ENCODE results near the gene MYLK3. TPM values are rescaled to one million over a fixed set of nuclear protein-coding genes. Genes with fewer than 3 reads are reported as not detected.
A peak's percentile ranks its signal among the peaks of the same experiment; 100 is the strongest.

MYLK3 gene
- total RNA-seq, 1 experiment from 2014 or later = 0.26 TPM

DNA sequence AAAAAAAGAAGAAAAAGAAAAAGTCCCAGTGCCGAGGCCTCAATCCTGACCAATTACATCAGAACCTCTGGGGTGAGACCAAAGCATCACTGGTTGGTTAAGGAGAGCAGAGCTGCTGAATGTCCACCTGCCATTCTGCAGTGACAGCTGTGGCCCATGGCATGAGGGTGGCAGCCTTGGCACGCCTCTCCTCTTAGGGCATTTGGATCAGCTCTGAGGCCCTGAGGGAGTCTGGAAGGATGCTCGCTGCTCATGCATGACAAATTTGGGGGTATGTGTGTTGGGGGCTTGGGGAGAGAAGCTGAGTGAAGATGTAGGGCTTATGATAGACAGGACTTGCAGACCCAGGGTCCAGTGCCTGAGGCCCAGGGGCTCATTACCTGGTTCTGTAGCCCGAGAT, 26.3 kb downstream of the MYLK3 start:
- peak in 1 of 2 experiments; percentile 29 for DNase-seq
- H3K9me3 ChIP-seq (replicated peaks) = no peaks in the 10 kb centered on the region; the same call in 1 of the 2 replicates
- H3K27me3 ChIP-seq = no peaks in the 10 kb centered on the region
- H3K4me3 ChIP-seq = no peak overlapping the region
- no peaks in the 10 kb centered on the region for H3K4me1 ChIP-seq
- H3K36me3 ChIP-seq = no peaks in the 10 kb centered on the region
- no peak overlapping the region for H3K27ac ChIP-seq

DNA sequence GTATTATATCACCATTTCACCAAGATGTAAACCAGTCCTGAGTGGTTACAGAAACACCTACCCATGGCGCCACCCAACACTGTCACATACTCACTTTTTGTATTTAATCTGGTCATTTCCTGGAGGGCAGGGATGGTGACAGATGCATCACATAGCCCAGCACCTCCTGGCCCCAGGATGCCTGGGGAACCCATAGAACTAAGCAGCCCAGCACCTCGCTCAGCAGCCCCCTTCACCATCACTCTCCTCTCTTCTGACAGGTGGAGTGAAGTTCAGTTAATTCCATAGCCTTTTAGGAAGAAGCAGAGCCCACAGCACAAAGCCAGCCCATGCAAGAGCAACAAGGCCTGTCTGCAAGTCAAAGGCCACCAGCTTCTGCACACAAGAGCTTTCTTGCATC, 27.5 kb downstream of the MYLK3 start:
- Histone ChIP-seq H3K9me3 (replicated peaks) (no peaks in the 10 kb centered on the region; the same call in 1 of the 2 replicates), H3K27me3 (no peaks in the 10 kb centered on the region), H3K4me1 (no peaks in the 10 kb centered on the region), H3K36me3 (no peaks in the 10 kb centered on the region), H3K27ac (no peak overlapping the region), H3K4me3 (no peak overlapping the region)
- DNase-seq = no peak

DNA sequence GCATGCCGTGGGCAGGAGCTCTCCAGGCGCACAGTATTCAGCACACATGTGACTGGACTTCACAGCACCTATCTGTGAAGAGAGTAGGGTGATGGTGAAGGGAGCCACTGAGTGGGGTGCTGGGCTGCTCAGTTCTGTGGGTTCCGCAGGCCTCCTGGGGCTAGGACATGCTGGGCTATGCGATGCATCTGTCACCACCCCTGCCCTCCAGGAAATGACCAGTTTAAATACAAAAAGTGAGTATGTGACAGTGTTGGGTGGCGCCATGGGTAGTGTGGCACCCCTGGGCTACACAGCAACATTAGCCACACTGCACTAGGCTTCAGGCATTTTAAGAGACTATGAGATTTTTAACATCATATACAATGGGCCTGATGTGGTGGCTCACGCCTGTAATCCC, 28.6 kb downstream of the MYLK3 start:
- no peaks in the 10 kb centered on the region for H3K9me3 ChIP-seq (replicated peaks)
- no peak overlapping the region for H3K27ac ChIP-seq
- H3K36me3 ChIP-seq = no peaks in the 10 kb centered on the region
- no peaks in the 10 kb centered on the region for H3K27me3 ChIP-seq
- H3K4me3 ChIP-seq = no peak overlapping the region
- DNase-seq = no peak
- no peaks in the 10 kb centered on the region for H3K4me1 ChIP-seq

DNA sequence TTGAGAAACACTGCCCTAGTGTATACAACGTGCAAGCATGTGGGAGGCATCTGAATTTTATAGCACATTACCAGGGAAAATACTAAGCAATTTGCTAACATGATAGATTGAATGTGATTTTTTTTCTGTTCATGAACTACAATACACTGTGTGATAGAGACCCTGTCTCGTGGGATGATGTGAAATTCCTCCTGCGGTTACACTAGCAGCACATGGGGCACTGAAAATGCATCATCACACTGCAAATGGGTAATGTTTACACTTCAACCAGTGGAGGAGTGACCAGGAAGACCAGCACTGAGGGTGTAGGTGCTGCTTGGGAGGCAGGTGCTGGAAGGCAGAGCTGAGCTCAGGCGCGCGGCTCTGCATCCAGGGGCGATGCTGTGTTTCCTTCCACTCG, 29.9 kb downstream of the MYLK3 start:
- Histone ChIP-seq H3K4me1 (no peaks in the 10 kb centered on the region), H3K4me3 (no peak overlapping the region), H3K27me3 (no peaks in the 10 kb centered on the region), H3K36me3 (no peaks in the 10 kb centered on the region), H3K9me3 (replicated peaks) (no peaks in the 10 kb centered on the region), H3K27ac (no peak overlapping the region)
- DNase-seq = no peak

DNA sequence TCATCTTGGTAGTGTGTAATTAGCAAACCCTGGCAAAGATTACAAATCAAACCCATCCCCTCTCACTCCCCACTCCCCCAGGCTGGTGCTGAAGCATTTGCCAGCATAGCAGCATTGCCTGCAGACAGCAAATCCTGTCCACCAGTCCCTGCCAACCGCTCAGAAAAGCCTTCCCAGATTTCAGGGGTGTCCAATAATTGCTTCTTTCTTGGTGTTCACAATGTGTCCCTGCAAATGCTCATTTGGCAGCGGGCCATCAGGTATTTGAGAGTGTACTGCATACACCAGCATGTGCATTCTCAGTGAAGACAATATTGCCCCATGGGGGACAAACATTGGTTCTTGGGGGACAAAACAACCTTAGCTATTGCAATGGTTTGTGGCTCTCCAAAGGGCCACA, 30.5 kb downstream of the MYLK3 start:
- no peak overlapping the region for H3K4me3 ChIP-seq
- no peaks in the 10 kb centered on the region for H3K27me3 ChIP-seq
- no peaks in the 10 kb centered on the region for H3K36me3 ChIP-seq
- no peaks in the 10 kb centered on the region for H3K9me3 ChIP-seq (replicated peaks)
- DNase-seq = no peak
- H3K4me1 ChIP-seq = no peaks in the 10 kb centered on the region
- no peak overlapping the region for H3K27ac ChIP-seq

DNA sequence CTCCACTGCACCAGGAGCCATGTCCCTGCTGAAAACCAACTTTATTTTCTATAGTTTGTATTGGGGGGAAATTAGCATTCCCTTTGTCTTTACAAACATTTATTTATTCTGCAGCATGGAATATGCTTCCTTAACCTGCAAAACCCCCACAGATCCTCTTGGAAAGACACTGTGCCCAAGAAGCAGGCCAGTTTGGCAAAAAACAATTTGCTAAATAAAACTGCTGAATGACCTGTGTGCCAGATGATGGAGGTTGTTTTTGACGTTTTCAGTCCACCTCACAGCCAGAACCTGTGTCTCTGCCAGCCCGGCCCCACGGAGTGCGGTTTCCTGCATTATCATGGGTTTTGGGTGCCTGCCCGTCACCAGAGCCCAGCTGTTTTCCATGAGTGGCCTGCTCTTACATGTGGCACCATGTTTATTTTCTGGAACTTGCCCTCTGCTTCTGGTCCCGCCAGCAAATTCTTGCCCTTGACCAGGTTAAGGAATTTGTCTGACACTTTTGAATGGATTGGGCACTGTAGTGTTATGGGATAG, 32.3 kb downstream of the MYLK3 start:
- H3K36me3 ChIP-seq = no peaks in the 10 kb centered on the region
- no peaks in the 10 kb centered on the region for H3K9me3 ChIP-seq (replicated peaks)
- H3K27me3 ChIP-seq = no peaks in the 10 kb centered on the region
- H3K4me1 ChIP-seq = no peaks in the 10 kb centered on the region
- H3K4me3 ChIP-seq = no peak overlapping the region
- no peak for DNase-seq
- H3K27ac ChIP-seq = no peak overlapping the region

DNA sequence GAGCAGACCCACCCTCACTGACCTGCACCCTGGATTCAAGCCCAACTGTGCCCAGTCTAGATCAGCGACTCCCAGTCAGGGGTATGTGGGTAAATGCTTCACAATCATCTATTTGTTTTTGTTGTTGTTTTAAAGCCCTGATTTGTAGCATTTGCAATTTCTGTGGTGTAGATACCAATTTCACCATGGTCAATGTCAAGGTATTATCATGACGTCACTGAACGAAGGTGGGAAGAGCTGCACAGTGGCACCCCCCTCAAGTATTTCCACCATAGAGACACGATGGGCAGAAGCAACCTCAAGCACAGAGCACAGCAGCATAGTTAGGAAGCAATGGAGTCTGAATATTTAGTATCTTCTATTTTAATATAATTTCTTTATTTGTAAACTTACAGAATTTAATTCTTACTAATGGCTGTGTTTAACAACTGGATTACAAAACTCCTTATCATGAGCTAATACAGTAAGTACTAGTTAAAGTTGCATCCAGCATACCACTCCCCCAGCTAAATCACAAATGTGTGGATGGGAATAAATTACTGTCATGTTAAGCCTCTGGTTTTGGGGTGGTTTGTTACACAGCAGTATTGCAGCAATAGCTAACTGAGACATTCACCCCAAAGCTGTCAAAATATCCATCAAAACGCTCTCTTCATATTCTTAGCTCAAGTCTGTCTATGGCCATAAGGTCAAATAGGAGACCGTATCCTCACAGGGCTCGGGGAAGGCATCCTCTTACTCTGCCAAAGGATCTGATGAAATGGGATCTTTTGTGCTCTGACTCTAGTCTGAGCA, 33.1 kb downstream of the MYLK3 start:
- no peak overlapping the region for H3K4me3 ChIP-seq

DNA sequence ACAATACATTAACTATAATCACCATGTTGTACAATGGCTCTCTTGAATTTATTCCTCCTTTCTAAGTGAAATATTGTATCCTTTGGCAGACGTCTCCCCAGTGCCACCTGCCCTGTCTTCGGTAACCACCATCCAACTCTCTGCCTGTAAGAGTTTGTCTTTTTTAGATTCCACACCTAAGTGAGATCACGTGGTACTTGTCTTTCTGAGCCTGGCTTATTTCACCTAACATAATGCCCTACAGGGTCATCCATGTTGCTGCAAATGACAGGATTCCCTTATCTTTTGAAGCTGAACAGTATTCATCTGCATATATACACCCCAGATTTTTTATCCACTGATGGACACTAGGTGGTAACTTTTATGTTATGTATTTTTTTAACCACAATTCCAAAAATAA, 34.5 kb downstream of the MYLK3 start:
- no peak overlapping the region for H3K27ac ChIP-seq
- H3K4me1 ChIP-seq = no peaks in the 10 kb centered on the region
- H3K4me3 ChIP-seq = no peak overlapping the region
- no peaks in the 10 kb centered on the region for H3K36me3 ChIP-seq
- no peak for DNase-seq
- no peaks in the 10 kb centered on the region for H3K9me3 ChIP-seq (replicated peaks)
- no peaks in the 10 kb centered on the region for H3K27me3 ChIP-seq

More for the DNA sequence above, 33.1 kb downstream of the MYLK3 start:
- H3K36me3 ChIP-seq = no peaks in the 10 kb centered on the region
- no peak for DNase-seq
- H3K4me1 ChIP-seq = no peaks in the 10 kb centered on the region
- H3K27ac ChIP-seq = no peak overlapping the region
- H3K27me3 ChIP-seq = no peaks in the 10 kb centered on the region
- no peaks in the 10 kb centered on the region for H3K9me3 ChIP-seq (replicated peaks)

DNA sequence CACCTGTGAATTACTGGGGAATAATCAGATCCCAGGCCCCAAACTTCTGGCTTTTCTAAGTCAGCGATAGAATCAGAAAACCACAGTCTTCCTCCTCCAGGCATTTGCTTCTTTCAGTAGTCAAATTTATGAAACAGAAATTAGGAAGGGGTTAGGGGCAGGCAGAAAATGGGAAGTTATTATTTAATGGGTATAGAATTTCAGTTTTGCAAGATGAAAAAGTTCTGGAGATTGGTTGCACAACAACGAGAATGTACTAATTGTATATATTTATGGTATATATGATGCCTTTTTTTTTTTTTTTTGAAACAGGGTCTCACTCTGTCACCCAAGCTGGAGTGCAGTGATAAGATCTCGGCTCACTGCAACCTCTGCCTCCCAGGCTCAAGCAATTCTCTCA, 35.2 kb downstream of the MYLK3 start:
- DNase-seq = no peak
- no peaks in the 10 kb centered on the region for H3K27me3 ChIP-seq
- H3K27ac ChIP-seq = no peak overlapping the region
- H3K4me3 ChIP-seq = no peak overlapping the region
- H3K36me3 ChIP-seq = no peaks in the 10 kb centered on the region
- H3K9me3 ChIP-seq (replicated peaks) = no peaks in the 10 kb centered on the region
- no peaks in the 10 kb centered on the region for H3K4me1 ChIP-seq

DNA sequence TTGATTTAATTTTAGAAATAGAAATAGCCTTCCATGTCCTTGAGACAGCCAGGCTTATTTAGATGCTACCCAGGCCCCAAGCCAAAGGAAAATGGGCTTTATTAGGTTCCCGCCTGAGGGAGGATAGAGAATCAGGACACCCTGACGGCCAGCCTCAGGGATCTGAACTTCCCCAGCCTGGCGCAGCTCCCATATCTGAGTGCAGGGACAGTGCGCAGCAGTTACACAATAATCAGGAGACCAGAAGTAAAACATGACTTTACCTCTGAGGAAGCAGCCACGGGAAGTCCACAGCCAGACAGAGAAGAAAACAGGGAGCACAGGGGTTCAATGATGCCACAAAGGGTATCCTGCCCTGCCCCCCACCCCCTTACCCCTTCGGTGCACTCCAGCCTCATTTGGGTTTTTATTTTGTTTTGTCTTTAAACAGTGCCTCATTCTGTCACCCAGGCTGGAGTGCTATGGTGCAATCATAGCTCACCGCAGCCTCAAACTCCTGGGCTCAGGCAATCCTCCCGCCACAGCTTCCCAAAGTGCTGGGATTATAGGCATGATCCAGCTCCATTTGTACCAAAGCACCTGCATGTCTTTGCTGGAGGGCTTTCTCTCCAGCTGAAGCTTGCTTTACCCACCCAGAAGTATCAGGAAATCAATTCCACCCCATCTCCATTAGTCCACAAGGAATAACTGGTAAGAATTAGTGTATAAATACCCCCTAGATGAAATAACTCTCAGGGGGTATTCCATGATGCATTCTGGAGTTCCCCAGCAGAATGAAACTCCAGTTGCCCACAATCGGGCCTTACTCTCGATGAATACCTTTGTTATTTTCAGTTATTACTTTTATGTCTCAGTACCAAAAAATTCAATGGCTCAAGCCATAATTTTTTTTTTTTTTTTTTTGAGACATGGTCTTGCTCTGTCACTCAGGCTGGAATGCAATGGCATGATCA, 36.8 kb downstream of the MYLK3 start:
- no peak for DNase-seq
- no peak overlapping the region for H3K27ac ChIP-seq
- H3K4me1 ChIP-seq = no peaks in the 10 kb centered on the region
- no peaks in the 10 kb centered on the region for H3K9me3 ChIP-seq (replicated peaks)
- H3K27me3 ChIP-seq = no peaks in the 10 kb centered on the region
- no peaks in the 10 kb centered on the region for H3K36me3 ChIP-seq
- H3K4me3 ChIP-seq = no peak overlapping the region

DNA sequence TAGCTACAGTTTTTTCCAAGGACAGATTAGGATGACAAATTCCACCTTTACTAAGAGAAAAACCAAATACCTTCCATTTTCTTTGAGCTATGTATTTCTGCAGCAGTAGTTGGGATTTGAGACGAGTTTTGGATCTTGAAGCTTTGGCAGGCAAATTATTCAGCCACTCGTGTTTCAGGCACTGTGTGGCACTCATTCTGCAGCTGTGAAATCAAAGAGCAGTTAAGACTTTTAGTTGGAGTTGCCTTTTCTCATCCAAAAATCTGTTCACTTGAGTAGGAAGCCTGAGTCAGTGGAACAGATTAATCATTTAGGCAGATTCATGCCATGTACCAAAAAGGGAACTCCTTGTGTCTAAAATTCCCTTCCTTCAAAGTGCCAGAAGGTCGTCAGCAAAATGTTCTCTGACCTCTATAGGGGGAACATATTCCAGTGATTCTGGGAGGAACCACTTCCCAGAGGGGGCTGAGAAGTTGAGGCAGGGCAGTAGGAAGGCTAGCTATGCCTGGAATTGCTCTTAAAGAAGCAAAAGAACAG, 38.6 kb downstream of the MYLK3 start:
- Histone ChIP-seq H3K9me3 (replicated peaks) (no peaks in the 10 kb centered on the region), H3K4me3 (no peak overlapping the region), H3K27ac (no peak overlapping the region), H3K4me1 (no peaks in the 10 kb centered on the region), H3K27me3 (no peaks in the 10 kb centered on the region), H3K36me3 (no peaks in the 10 kb centered on the region)
- DNase-seq = no peak

DNA sequence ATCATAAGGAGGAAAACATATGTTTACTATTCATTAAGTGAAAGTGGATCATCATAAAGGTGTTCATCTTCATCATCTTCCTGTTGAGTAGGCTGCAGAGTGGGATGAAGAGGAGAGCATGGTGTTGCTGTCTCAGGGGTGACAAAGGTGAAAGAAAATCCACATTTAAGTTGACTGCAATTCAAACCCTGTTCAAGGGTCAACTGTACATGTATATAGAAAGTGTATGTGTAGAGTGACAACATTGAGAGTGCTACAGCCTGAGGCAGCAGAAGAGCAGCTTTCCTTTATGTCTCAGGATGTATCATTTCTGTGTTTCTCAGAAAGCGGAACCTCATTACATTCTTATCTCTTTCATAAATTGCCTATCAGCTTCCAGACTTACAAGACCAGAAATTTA, 41.5 kb downstream of the MYLK3 start:
- H3K36me3 ChIP-seq = peaks cover 7% of the 10 kb centered on the region; the same call in 1 of the 2 replicates
- no peak for DNase-seq
- H3K27ac ChIP-seq = no peak overlapping the region
- H3K4me1 ChIP-seq = no peaks in the 10 kb centered on the region
- no peak overlapping the region for H3K4me3 ChIP-seq
- H3K9me3 ChIP-seq (replicated peaks) = no peaks in the 10 kb centered on the region
- H3K27me3 ChIP-seq = no peaks in the 10 kb centered on the region

DNA sequence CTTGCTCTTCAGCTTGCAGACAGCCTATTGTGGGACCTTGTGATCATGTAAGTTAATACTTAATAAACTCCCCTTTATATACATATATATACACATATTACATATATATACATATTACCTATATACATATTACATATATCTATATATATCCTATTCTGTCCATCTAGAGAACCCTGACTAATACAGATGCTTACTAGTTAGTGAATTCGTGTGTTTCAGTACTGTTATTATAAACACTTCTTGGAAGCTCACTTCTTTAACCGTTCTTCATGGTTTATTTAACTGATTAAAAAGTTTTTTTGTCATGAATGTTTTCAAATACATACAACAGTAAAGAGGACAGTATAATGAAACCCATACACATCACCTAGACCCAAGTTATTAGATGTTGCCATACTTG, 46.1 kb downstream of the MYLK3 start:
- H3K4me1 ChIP-seq = no peaks in the 10 kb centered on the region
- no peaks in the 10 kb centered on the region for H3K9me3 ChIP-seq (replicated peaks)
- peaks cover 37% of the 10 kb centered on the region for H3K36me3 ChIP-seq
- H3K27ac ChIP-seq = no peak overlapping the region
- no peaks in the 10 kb centered on the region for H3K27me3 ChIP-seq
- H3K4me3 ChIP-seq = no peak overlapping the region
- no peak for DNase-seq

DNA sequence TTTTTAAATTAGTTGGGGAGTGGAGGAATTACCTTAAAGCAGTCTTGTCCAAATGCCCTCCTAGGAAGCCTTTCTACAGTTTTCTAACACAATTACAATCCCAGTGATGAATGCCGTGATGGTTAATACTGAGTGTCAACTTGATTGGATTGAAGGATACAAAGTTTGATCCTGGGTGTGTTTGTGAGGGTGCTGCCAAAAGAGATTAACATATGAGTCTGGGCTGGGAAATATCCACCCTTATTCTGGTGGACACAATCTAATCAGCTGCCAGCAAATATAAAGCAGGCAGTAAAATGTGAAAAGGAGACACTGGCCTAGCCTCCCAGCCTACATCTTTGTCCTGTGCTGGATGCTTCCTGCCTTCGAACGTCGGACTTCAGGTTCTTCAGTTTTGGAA, 46.5 kb downstream of the MYLK3 start:
- Histone ChIP-seq H3K4me1 (no peaks in the 10 kb centered on the region), H3K36me3 (peaks cover 41% of the 10 kb centered on the region), H3K27me3 (no peaks in the 10 kb centered on the region), H3K9me3 (replicated peaks) (no peaks in the 10 kb centered on the region), H3K27ac (no peak overlapping the region), H3K4me3 (no peak overlapping the region)
- DNase-seq = no peak

DNA sequence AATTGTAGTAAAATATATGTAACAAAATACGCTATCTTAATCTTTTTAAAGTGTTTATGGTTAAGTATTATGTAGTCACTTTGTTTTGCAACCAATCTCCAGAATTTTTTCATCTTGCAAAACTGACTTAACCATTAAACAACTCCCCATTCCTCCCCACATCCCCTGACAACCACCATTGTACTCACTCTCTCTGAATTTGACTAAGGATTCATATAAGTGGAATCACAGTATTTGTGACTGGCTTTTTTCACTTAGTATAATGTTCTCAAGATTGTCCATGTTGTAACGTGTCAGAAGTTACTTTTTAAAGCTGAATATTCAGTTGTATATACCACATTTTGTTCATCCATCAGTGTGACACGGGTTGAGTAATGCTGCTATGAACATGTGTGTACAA, 48.1 kb downstream of the MYLK3 start:
- no peak overlapping the region for H3K27ac ChIP-seq
- H3K4me3 ChIP-seq = no peak overlapping the region
- DNase-seq = no peak
- H3K4me1 ChIP-seq = no peaks in the 10 kb centered on the region
- peaks cover 57% of the 10 kb centered on the region for H3K36me3 ChIP-seq
- H3K9me3 ChIP-seq (replicated peaks) = no peaks in the 10 kb centered on the region
- H3K27me3 ChIP-seq = no peaks in the 10 kb centered on the region
